Smooth muscle cell (in vitro differentiated cells): ENCODE measurements around the gene EMC1. TPM values are rescaled to one million over a fixed set of nuclear protein-coding genes. Genes with fewer than 3 reads are reported as not detected.

Experiments used
- DNase-seq: peaks from one replicate; lab custom pipeline; 2025; ENCODE audit not compliant: unreplicated experiment; lab: John Stamatoyannopoulos, UW
- H2AFZ ChIP-seq: fragments of 200-600 bp; sonication (generic); 2 replicates; pipeline ENCODE4 v1.6.0; 2016; ENCODE audit warnings: antibody characterized with exemption, low read depth, mild to moderate bottlenecking
- H3F3A ChIP-seq: fragments of 200-600 bp; sonication (generic); 2 replicates; pipeline ENCODE4 v1.6.0; 2017; ENCODE audit warnings: antibody characterized with exemption, low read depth
- H3K27ac ChIP-seq: fragments of 200-600 bp; sonication (generic); 2 replicates; pipeline ENCODE4 v1.5.1; 2016; ENCODE audit warnings: low read depth, mild to moderate bottlenecking
- H3K27me3 ChIP-seq: fragments of 200-600 bp; sonication (generic); 2 replicates; pipeline ENCODE4 v1.6.1; 2016; ENCODE audit warnings: low read depth, mild to moderate bottlenecking
- H3K36me3 ChIP-seq: fragments of 200-600 bp; sonication (generic); 2 replicates; pipeline ENCODE4 v1.5.1; 2016; ENCODE audit warnings: low read depth
- H3K4me1 ChIP-seq: fragments of 200-600 bp; sonication (generic); 2 replicates; pipeline ENCODE4 v1.5.1; 2016; ENCODE audit warnings: low read depth
- H3K4me2 ChIP-seq: fragments of 200-600 bp; sonication (generic); 2 replicates; pipeline ENCODE4 v1.6.0; 2016; ENCODE audit warnings: mild to moderate bottlenecking
- H3K4me3 ChIP-seq: fragments of 200-600 bp; sonication (generic); 2 replicates; pipeline ENCODE4 v1.5.1; 2016; ENCODE audit warnings: mild to moderate bottlenecking
- H3K79me2 ChIP-seq: fragments of 200-600 bp; sonication (generic); 2 replicates; pipeline ENCODE4 v1.6.0; 2016; ENCODE audit warnings: low read depth, mild to moderate bottlenecking
- H3K9ac ChIP-seq: fragments of 200-600 bp; sonication (generic); 2 replicates; pipeline ENCODE4 v1.6.0; 2016; ENCODE audit warnings: low read depth
- H3K9me3 ChIP-seq: fragments of 200-600 bp; sonication (generic); replicated peaks from 2 replicates; pipeline ENCODE4 v1.5.1; 2016; ENCODE audit warnings: low read depth
- H4K20me1 ChIP-seq: fragments of 200-600 bp; sonication (generic); 2 replicates; pipeline ENCODE4 v1.6.0; 2016; ENCODE audit warnings: low read depth
- WGBS: methylation state at CpG from one replicate; pipeline ENCODE4 v1.1.7; 2016; ENCODE audit warnings: low lambda C conversion rate; 5-methylcytosine and 5-hydroxymethylcytosine counted together
- polyA plus RNA-seq: library from polyadenylated mRNA; unstranded; fragments of >200 nt; fragmentation: Nextera tagmentation; extraction: Ambion mirVana; gene quantifications from 2 replicates; pipeline ENCODE4 v1.2.1, GENCODE V29; 2016
- total RNA-seq: library from RNA; depleted of rRNA; stranded (reverse); fragments of >200 nt; gene quantifications from 2 replicates; pipeline ENCODE4 v1.2.3, GENCODE V29; 2014
- TF ChIP-seq, protein P1 (sequence below): fragments of 200-600 bp; sonication (generic); IDR thresholded peaks from 2 replicates; pipeline ENCODE4 v1.5.1; 2017; ENCODE audit warnings: borderline replicate concordance, mild to moderate bottlenecking, antibody characterized with exemption; ENCODE audit not compliant: insufficient read depth, poor library complexity, severe bottlenecking

EMC1 gene
- total and polyA plus RNA-seq, 2 experiments from 2014 or later: 48.8 to 54.4 TPM

DNA sequence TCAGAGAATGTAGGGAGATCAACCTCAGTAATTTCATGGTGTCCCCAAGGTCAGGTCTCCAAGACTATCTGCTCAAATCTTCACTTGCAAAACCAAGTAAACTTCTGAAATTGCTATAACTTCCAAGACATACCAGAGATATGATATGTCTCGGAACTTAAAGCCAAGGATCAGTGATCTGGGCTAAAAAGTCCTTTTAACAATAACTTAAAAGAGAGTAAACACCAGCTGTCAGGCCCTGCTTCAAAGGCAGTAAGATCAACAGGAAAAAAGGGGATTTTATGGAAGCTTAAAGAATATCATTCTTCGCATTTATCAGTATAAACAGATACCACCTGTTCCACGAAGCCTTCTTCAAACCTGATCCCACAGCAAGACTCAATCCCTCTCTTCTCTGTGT, 55.0 kb downstream of the EMC1 start:
- WGBS: 79% methylated on average over 3 of the region's 3 CpGs
- peaks cover 76% of the 10 kb centered on the region for H4K20me1 ChIP-seq
- no peak overlapping the region for H3K9ac ChIP-seq
- H3K9me3 ChIP-seq: no peaks in the 10 kb centered on the region
- no peak for DNase-seq
- H3K27me3 ChIP-seq: no peaks in the 10 kb centered on the region
- H3K79me2 ChIP-seq: peaks cover 38% of the 10 kb centered on the region
- no peak overlapping the region for H2AFZ ChIP-seq
- H3K4me2 ChIP-seq: no peak overlapping the region
- H3K36me3 ChIP-seq: peaks cover 52% of the 10 kb centered on the region
- no peaks in the 10 kb centered on the region for H3K4me1 ChIP-seq
- no peak overlapping the region for H3K4me3 ChIP-seq
- H3K27ac ChIP-seq: no peak overlapping the region
- TF ChIP-seq, protein P1, sequence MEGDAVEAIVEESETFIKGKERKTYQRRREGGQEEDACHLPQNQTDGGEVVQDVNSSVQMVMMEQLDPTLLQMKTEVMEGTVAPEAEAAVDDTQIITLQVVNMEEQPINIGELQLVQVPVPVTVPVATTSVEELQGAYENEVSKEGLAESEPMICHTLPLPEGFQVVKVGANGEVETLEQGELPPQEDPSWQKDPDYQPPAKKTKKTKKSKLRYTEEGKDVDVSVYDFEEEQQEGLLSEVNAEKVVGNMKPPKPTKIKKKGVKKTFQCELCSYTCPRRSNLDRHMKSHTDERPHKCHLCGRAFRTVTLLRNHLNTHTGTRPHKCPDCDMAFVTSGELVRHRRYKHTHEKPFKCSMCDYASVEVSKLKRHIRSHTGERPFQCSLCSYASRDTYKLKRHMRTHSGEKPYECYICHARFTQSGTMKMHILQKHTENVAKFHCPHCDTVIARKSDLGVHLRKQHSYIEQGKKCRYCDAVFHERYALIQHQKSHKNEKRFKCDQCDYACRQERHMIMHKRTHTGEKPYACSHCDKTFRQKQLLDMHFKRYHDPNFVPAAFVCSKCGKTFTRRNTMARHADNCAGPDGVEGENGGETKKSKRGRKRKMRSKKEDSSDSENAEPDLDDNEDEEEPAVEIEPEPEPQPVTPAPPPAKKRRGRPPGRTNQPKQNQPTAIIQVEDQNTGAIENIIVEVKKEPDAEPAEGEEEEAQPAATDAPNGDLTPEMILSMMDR: no peak
- no peaks in the 10 kb centered on the region for H3F3A ChIP-seq

DNA sequence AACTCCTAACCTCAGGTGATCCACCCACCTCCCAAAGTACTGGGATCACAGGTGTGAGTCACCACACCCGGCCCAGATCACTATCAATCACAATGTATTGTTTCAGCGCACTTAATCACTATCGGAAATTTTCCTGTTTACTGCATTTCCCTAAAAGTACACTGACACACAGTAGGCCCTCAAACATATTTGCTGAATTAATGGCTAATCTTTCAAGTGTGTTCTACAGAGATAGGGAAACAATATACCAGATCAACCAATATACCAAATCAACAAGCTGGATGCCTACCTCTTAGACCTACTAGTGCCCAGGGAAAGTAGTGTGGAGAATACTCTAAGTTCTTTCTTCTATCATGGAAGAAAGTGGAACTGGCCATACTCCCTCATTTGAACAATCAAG, 58.3 kb downstream of the EMC1 start:
- Histone ChIP-seq H3K79me2 (peaks cover 26% of the 10 kb centered on the region), H3F3A (no peaks in the 10 kb centered on the region), H3K9ac (no peak overlapping the region), H3K9me3 (no peaks in the 10 kb centered on the region), H3K27ac (no peak overlapping the region), H3K36me3 (peaks cover 49% of the 10 kb centered on the region), H3K4me2 (no peak overlapping the region), H3K4me3 (no peak overlapping the region), H2AFZ (no peak overlapping the region), H3K27me3 (no peaks in the 10 kb centered on the region), H3K4me1 (no peaks in the 10 kb centered on the region), H4K20me1 (peaks cover 69% of the 10 kb centered on the region)
- TF ChIP-seq, protein P1: no peak
- no peak for DNase-seq
- 94% methylated on average over 3 of the region's 3 CpGs for WGBS

- TF ChIP-seq, protein P1: no peak
- Histone ChIP-seq H3K27me3 (no peaks in the 10 kb centered on the region), H3K4me2 (no peak overlapping the region), H3K4me1 (no peaks in the 10 kb centered on the region), H3K4me3 (no peak overlapping the region), H3K27ac (no peak overlapping the region), H4K20me1 (peaks cover 71% of the 10 kb centered on the region), H2AFZ (no peak overlapping the region), H3K79me2 (peaks cover 26% of the 10 kb centered on the region), H3F3A (no peaks in the 10 kb centered on the region), H3K9me3 (no peaks in the 10 kb centered on the region), H3K36me3 (peaks cover 41% of the 10 kb centered on the region), H3K9ac (no peak overlapping the region)
- DNase-seq: no peak
- 97% methylated on average over 3 of the region's 3 CpGs for WGBS
Observed at GRCh38 chr1:19191811-19192210, 59.5 kb downstream of the EMC1 start.

DNA sequence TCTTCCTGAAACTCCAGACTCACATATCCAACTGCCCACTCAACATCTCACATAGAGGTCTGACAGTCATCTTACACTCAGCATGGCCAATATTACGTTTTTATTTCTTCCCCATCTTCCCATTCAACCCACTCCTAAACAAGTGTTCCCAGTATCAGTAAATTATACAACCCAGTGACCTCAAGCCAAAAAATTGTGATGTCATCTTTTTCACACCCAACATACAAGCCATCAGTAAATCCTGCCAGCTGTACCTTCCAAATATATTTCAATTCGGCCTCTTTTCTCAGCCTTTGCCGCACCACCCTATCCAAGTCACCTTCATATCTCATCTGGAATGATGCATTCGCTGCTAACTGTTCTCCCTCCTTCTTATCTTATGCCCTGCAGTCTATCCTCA, 60.9 kb downstream of the EMC1 start:
- Histone ChIP-seq H3F3A (no peaks in the 10 kb centered on the region), H2AFZ (no peak overlapping the region), H3K9me3 (no peaks in the 10 kb centered on the region), H3K4me1 (no peaks in the 10 kb centered on the region), H3K4me2 (no peak overlapping the region), H3K27me3 (no peaks in the 10 kb centered on the region), H3K27ac (no peak overlapping the region), H3K79me2 (peaks cover 23% of the 10 kb centered on the region), H3K4me3 (no peak overlapping the region), H3K9ac (no peak overlapping the region), H4K20me1 (peaks cover 60% of the 10 kb centered on the region), H3K36me3 (peaks cover 47% of the 10 kb centered on the region)
- 95% methylated on average over 4 of the region's 4 CpGs for WGBS
- TF ChIP-seq, protein P1: no peak
- no peak for DNase-seq
